GM12878 (cell line): ENCODE measurements around the gene PRR5L. TPM values are rescaled to one million over a fixed set of nuclear protein-coding genes. Genes with fewer than 3 reads are reported as not detected.

Experiments used
- ATAC-seq: fragments of 200-7000 bp; cut with Tn5 transposase; 3 replicates; pipeline ENCODE4 v1.9.1; 2020; ENCODE audit warnings: mild to moderate bottlenecking, moderate library complexity
- BruUV-seq: library from RNA; stranded (reverse); fragments of 400-500 nt; replicated peaks from 2 replicates; lab custom pipeline; 2021; lab: Mats Ljungman, UMichigan
- CTCF ChIA-PET: fragments of 300-600 bp; sonication (Branson Sonifier 250); formaldehyde crosslinking; extraction: SDS; loops from one replicate; lab custom pipeline; 2021; ENCODE audit warnings: inconsistent platforms; lab: Yijun Ruan, JAX
- POLR2A ChIA-PET: fragments of 350-600 bp; formaldehyde crosslinking; extraction: SDS; loops from one replicate; lab custom pipeline; 2021; ENCODE audit warnings: inconsistent platforms; lab: Charles Lee
- RAD21 ChIA-PET: fragments of 300-600 bp; sonication (Branson Sonifier 250); formaldehyde crosslinking; loops from one replicate; lab custom pipeline; 2023; ENCODE audit warnings: antibody characterized with exemption; ENCODE audit not compliant: unreplicated experiment; lab: Charles Lee
- SMC1A ChIA-PET: fragments of 300-600 bp; sonication (Branson Sonifier 250); formaldehyde crosslinking; loops from one replicate; lab custom pipeline; 2023; ENCODE audit not compliant: unreplicated experiment, uncharacterized antibody; lab: Charles Lee
- DNase-seq: peaks from one replicate; pipeline ENCODE4 v3.0.0-alpha.2; 2011; ENCODE audit warnings: low read depth, low spot score
- FAIRE-seq: peaks from 3 replicates; lab custom pipeline; 2011; peaks lifted over from hg19 to GRCh38; lab: Jason Lieb, UNC
- H2AFZ ChIP-seq: 2 replicates; pipeline ENCODE4 v1.6.0; 2011; ENCODE audit warnings: low read depth, low read length, control low read depth; ENCODE audit not compliant: control insufficient read depth
- H3K27ac ChIP-seq: 2 replicates; pipeline ENCODE4 v1.5.1; 2011; ENCODE audit warnings: control low read depth; ENCODE audit not compliant: control insufficient read depth, insufficient read depth
- H3K27me3 ChIP-seq, 2 experiments: replicated peaks in 1 of 2; 2 replicates each; pipeline versions ENCODE4 v1.6.0 to v1.6.1; 2011; ENCODE audit warnings: low read length in 1 of 2; ENCODE audit not compliant: control insufficient read depth in 2 of 2, insufficient read depth in 2 of 2
- H3K36me3 ChIP-seq, 2 experiments: 2 replicates each; pipeline ENCODE4 v1.5.1; 2011; ENCODE audit warnings: low read length in 1 of 2; ENCODE audit not compliant: control insufficient read depth in 2 of 2, insufficient read depth in 2 of 2
- H3K4me1 ChIP-seq: 2 replicates; pipeline ENCODE4 v1.6.1; 2011; ENCODE audit warnings: mild to moderate bottlenecking, low read length, moderate library complexity, mixed read lengths; ENCODE audit not compliant: control insufficient read depth, insufficient read depth
- H3K4me2 ChIP-seq: 2 replicates; pipeline ENCODE4 v1.6.0; 2011; ENCODE audit warnings: control low read depth; ENCODE audit not compliant: control insufficient read depth, insufficient read depth
- H3K4me3 ChIP-seq: fragments of 200-600 bp; sonication (generic); 2 replicates; pipeline ENCODE4 v1.5.1; 2016
- H3K79me2 ChIP-seq: 2 replicates; pipeline ENCODE4 v1.6.0; 2011; ENCODE audit warnings: low read length; ENCODE audit not compliant: control insufficient read depth, insufficient read depth
- H3K9ac ChIP-seq: 2 replicates; pipeline ENCODE4 v1.8.0; 2011; ENCODE audit warnings: low read length, control low read depth, mixed read lengths; ENCODE audit not compliant: control insufficient read depth, insufficient read depth
- H3K9me3 ChIP-seq: replicated peaks from 3 replicates; pipeline ENCODE4 v1.5.1; 2011; ENCODE audit warnings: mild to moderate bottlenecking, low read length; ENCODE audit not compliant: control insufficient read depth, insufficient read depth
- H4K20me1 ChIP-seq: 2 replicates; pipeline ENCODE4 v1.6.0; 2011; ENCODE audit not compliant: control insufficient read depth, insufficient read depth
- BACH1 ChIP-seq: fragments of 450-650 bp; IDR thresholded peaks from 2 replicates; pipeline ENCODE4 v1.6.1; 2017; ENCODE audit warnings: mild to moderate bottlenecking, borderline replicate concordance
- LARP7 ChIP-seq: fragments of 450-650 bp; IDR thresholded peaks from 2 replicates; pipeline ENCODE4 v1.6.1; 2017; ENCODE audit warnings: mild to moderate bottlenecking
- MTA3 ChIP-seq: IDR thresholded peaks from 2 replicates; pipeline ENCODE4 v1.6.1; 2012; ENCODE audit warnings: low read length, inconsistent platforms, borderline replicate concordance
- PAX8 ChIP-seq: fragments of 450-650 bp; IDR thresholded peaks from 2 replicates; pipeline ENCODE4 v1.6.1; 2017; ENCODE audit warnings: mild to moderate bottlenecking, moderate library complexity
- RUNX3 ChIP-seq: IDR thresholded peaks from 2 replicates; pipeline ENCODE4 v1.6.1; 2012; ENCODE audit warnings: low read length, inconsistent platforms
- SMARCA5 ChIP-seq: fragments of 450-650 bp; IDR thresholded peaks from 2 replicates; pipeline ENCODE4 v1.6.1; 2017; ENCODE audit warnings: mild to moderate bottlenecking
- SPI1 ChIP-seq: IDR thresholded peaks from 2 replicates; pipeline ENCODE4 v1.6.1; 2011; ENCODE audit warnings: low read depth, mild to moderate bottlenecking, low read length, moderate library complexity, borderline replicate concordance; ENCODE audit not compliant: insufficient read depth
- SUZ12 ChIP-seq: fragments of 200-600 bp; sonication (generic); IDR thresholded peaks from one replicate; pipeline ENCODE4 v1.6.1; 2018; ENCODE audit warnings: antibody characterized with exemption, mild to moderate bottlenecking; ENCODE audit not compliant: unreplicated experiment
- WGBS: methylation state at CpG from one replicate; pipeline ENCODE4 v1.1.6; 2016; ENCODE audit warnings: low lambda C conversion rate; ENCODE audit not compliant: insufficient replicate concordance, insufficient coverage; ENCODE audit errors: missing lambda C conversion rate; 5-methylcytosine and 5-hydroxymethylcytosine counted together
- in situ Hi-C: fragments of 300-500 bp; cut with MboI; formaldehyde crosslinking; loops from 9 replicates; pipeline ENCODE4 v1.14.3; 2018; ENCODE audit warnings: mixed read lengths
- intact Hi-C: fragments of 100-400 bp; cut with micrococcal nuclease; formaldehyde crosslinking; loops from one replicate; pipeline ENCODE4 v1.14.2; 2022; ENCODE audit not compliant: unreplicated experiment
- polyA plus RNA-seq, 11 experiments: library from polyadenylated mRNA; depleted of rRNA in 4 of 11; unstranded in 6 of 11; stranded (reverse) in 5 of 11; fragments of >200 nt; fragmentation: Nextera tagmentation in 4 of 11; fragmentation: Illumina TruSeq in 1 of 11; extraction: Ambion mirVana in 4 of 11; extraction: Trizol in 1 of 11; gene quantifications; 1 replicate in 1 of 11; 2 replicates in 10 of 11; pipeline versions ENCODE4 v1.2.1 to v1.2.3, GENCODE V29; 2011 to 2016; ENCODE audit warnings: inconsistent platforms in 2 of 11, missing spikeins in 2 of 11, low read depth in 1 of 11
- total RNA-seq, 4 experiments: library from RNA; depleted of rRNA in 3 of 4; stranded (reverse); fragments of >200 nt in 3 of 4; fragmentation: Illumina TruSeq in 1 of 4; extraction: Trizol in 1 of 4; gene quantifications; 2 replicates each; pipeline versions ENCODE4 v1.2.1 to v1.2.3, GENCODE V29; 2013 to 2021
- TF ChIP-seq, protein P1 (sequence below): fragments of 450-650 bp; IDR thresholded peaks from 2 replicates; pipeline ENCODE4 v1.6.1; 2017; ENCODE audit warnings: low read depth, mild to moderate bottlenecking, moderate library complexity
- TF ChIP-seq, protein P2 (sequence below): IDR thresholded peaks from 2 replicates; pipeline ENCODE4 v1.6.1; 2011; ENCODE audit warnings: low read depth, low read length, improper control_type of control experiment, borderline replicate concordance

The PRR5L gene
- total and polyA plus RNA-seq, 10 of the 15 experiments (the other 5 are each of a cell fraction or from before 2014, with no cell fraction given): 0.11 to 4.2 (median 0.67) TPM; not detected in 1

DNA sequence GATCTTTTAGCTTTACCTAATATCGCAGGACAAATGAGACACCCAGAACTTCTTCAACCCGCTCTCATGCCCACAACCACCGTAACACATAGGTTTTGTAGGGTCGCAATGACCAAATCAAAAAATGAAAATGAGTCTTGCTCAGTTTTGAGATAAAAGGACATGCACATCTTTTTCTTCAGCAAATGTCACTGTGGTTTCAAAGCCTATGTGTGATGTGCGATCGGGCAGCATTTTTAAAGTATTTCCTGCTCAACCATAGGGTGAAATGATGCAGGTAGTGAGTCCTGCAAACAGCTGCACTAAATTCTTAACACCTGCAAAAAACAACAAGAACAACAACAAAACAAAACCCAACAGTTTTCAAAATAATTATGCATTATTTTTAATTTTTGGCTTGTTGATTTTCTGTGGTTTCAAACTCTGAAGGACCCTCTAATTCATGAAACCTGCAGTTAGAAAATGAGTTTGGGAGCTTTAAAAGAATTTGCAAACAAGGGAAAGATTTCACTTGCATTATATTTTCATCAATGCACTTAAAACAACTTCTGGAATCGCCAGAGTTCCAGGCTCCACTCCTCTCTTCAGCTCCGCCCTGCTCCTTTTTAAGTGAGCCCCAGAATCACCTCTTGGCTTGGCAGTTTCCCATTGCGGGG, 79.4 kb downstream of the PRR5L start:
- Histone ChIP-seq H3K4me2 (no peak overlapping the region), H3K4me3 (no peak overlapping the region), H3K9ac (no peak overlapping the region), H2AFZ (no peak overlapping the region), H3K79me2 (no peaks in the 10 kb centered on the region), H3K4me1 (peaks cover 7% of the 10 kb centered on the region), H4K20me1 (no peaks in the 10 kb centered on the region), H3K9me3 (no peaks in the 10 kb centered on the region), H3K36me3 (no peaks in the 10 kb centered on the region), H3K27me3 (peaks cover 11 to 16% of the 10 kb centered on the region in 2 experiments), H3K27ac (no peak overlapping the region)
- CTCF ChIA-PET: interaction anchor here (0.7 to 1.6 kb wide), 6 partner anchors 9 to 130 kb away, joined by 3 to 5 read pairs (median 4); no protein-coding TSS in a partner anchor
- no peak for FAIRE-seq
- peak; percentile 25 for TF ChIP-seq SUZ12
- TF ChIP-seq MTA3: no peak
- TF ChIP-seq SMARCA5: no peak
- RAD21 ChIA-PET: interaction anchor here (0.6 to 1.3 kb wide), 2 partner anchors 9 to 103 kb away, joined by 3 read pairs; no protein-coding TSS in a partner anchor
- POLR2A ChIA-PET: no interaction called here
- in situ Hi-C loops (no loop called here), intact Hi-C loops (no loop called here)
- DNase-seq: no peak
- no TSS peak for BruUV-seq
- no peak for ATAC-seq
- WGBS: 37% methylated on average over 9 of the region's 9 CpGs
- SMC1A ChIA-PET: interaction anchor here (0.9 kb wide), 2 partner anchors 9 to 103 kb away, joined by 3 read pairs; no protein-coding TSS in a partner anchor

DNA sequence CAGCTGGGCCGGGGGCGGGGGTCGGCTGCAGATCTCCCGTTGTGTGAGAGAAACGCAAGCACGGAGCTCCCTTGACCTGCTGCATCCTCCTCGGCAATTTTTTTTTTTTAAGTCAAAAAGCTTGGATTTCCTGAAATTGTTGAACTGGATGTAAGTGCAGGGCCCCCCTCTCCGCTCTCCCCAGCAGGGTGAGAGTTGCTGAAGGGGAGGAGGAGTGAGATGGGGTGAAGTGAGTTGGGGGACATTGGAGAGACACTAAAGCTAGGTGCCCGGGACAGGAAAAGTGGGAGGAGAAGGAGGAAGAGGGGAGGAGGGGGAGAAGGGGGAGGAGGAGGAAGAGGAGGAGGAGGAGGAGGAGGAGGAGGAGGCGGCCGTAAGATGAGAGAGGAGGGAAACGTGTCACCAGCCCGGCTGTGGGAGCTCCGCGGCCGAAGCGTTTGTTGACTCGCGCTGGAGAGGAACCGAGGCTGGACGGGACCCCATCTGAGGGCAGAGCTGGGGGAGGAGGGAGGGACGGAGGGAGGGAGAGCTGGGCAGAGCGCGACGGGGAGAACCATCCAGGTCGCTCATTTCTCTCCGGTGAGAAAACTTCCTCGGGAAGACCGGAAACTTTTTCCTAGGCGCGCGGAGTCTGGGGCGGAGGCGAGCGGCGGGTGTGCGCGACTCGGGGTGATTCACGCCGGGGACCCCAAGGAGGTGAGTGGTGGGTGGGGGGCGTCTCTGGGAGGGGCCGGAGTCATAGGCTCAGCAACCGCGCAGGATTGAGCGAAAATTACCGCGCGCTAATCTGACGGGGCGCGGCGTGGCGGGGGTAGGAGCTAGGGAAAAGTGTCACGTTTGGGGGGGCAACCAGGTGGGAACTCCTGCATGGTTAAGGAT, 80.2 kb downstream of the PRR5L start:
- no peak for FAIRE-seq
- peak; percentile 33 for ATAC-seq

More for the DNA sequence above, 80.2 kb downstream of the PRR5L start:
- intact Hi-C loops (no loop called here), in situ Hi-C loops (no loop called here)
- Histone ChIP-seq H3K27me3 (peaks cover 11 to 16% of the 10 kb centered on the region in 2 experiments), H3K4me1 (peaks cover 7% of the 10 kb centered on the region), H3K79me2 (no peaks in the 10 kb centered on the region), H2AFZ (no peak overlapping the region; the same call in none of the 2 replicates), H4K20me1 (no peaks in the 10 kb centered on the region), H3K4me3 (peak overlapping the region; percentile 61), H3K9me3 (no peaks in the 10 kb centered on the region), H3K4me2 (peak overlapping the region; percentile 93), H3K9ac (no peak overlapping the region), H3K27ac (no peak overlapping the region), H3K36me3 (no peaks in the 10 kb centered on the region)
- BruUV-seq: no TSS peak
- ChIA-PET SMC1A (interaction anchor here (0.9 kb wide), 2 partner anchors 9 to 103 kb away, joined by 3 read pairs; no protein-coding TSS in a partner anchor), POLR2A (no interaction called here), CTCF (interaction anchor here (0.5 to 1.6 kb wide), 6 partner anchors 8 to 43 kb away, joined by 3 to 5 read pairs (median 4); no protein-coding TSS in a partner anchor), RAD21 (interaction anchor here (0.6 kb wide), 1 partner anchor 103 kb away, joined by 3 read pairs; no protein-coding TSS in a partner anchor)
- DNase-seq: no peak
- 7% methylated on average over 37 of the region's 55 CpGs for WGBS
- TF ChIP-seq, protein P1, sequence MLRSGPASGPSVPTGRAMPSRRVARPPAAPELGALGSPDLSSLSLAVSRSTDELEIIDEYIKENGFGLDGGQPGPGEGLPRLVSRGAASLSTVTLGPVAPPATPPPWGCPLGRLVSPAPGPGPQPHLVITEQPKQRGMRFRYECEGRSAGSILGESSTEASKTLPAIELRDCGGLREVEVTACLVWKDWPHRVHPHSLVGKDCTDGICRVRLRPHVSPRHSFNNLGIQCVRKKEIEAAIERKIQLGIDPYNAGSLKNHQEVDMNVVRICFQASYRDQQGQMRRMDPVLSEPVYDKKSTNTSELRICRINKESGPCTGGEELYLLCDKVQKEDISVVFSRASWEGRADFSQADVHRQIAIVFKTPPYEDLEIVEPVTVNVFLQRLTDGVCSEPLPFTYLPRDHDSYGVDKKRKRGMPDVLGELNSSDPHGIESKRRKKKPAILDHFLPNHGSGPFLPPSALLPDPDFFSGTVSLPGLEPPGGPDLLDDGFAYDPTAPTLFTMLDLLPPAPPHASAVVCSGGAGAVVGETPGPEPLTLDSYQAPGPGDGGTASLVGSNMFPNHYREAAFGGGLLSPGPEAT: no peak
- TF ChIP-seq PAX8 (no peak), SPI1 (no peak), BACH1 (no peak), LARP7 (no peak), RUNX3 (no peak)
- TF ChIP-seq, protein P2, sequence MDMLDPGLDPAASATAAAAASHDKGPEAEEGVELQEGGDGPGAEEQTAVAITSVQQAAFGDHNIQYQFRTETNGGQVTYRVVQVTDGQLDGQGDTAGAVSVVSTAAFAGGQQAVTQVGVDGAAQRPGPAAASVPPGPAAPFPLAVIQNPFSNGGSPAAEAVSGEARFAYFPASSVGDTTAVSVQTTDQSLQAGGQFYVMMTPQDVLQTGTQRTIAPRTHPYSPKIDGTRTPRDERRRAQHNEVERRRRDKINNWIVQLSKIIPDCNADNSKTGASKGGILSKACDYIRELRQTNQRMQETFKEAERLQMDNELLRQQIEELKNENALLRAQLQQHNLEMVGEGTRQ: no peak
